WTC11 (cell line): ENCODE measurements around the gene CCL8. TPM values are rescaled to one million over a fixed set of nuclear protein-coding genes. Genes with fewer than 3 reads are reported as not detected.

Source experiments
- ERG ChIP-seq: fragments of 250-450 bp; sonication (Bioruptor Pico); IDR thresholded peaks from 2 replicates; pipeline ENCODE4 v1.8.0; 2021; ENCODE audit warnings: mild to moderate bottlenecking
- ZNF423 ChIP-seq: fragments of 250-450 bp; sonication (Bioruptor Pico); IDR thresholded peaks from 2 replicates; pipeline ENCODE4 v2.1.2; 2022; ENCODE audit warnings: mild to moderate bottlenecking, moderate library complexity
- ZNF425 ChIP-seq: fragments of 250-450 bp; sonication (Bioruptor Pico); conservative IDR thresholded peaks from 2 replicates; pipeline ENCODE4 v1.9.0; 2021; ENCODE audit warnings: mild to moderate bottlenecking
- total RNA-seq: library from RNA; stranded (reverse); gene quantifications from 3 replicates; pipeline ENCODE4 v1.2.3, GENCODE V29; 2021

CCL8 gene
- total RNA-seq, 1 experiment from 2014 or later = not detected

- TF ChIP-seq ERG (no peak), ZNF423 (CRISPR knock-in tag) (no peak), ZNF425 (CRISPR knock-in tag) (no peak)
Observed at GRCh38 chr17:34370997-34371395, 51.8 kb downstream of the CCL8 start (continued).

Other genes with a start within 250 kb of the CCL8 start
- gene CCL2, start 64.2 kb upstream of the CCL8 start, total RNA-seq = 2.5 to 5.3 TPM (median 2.7 TPM) in 3 replicates
- not detected in 3 replicates for gene CCL7, start 49.2 kb upstream of the CCL8 start, total RNA-seq
- gene CCL11, start 33.7 kb upstream of the CCL8 start, total RNA-seq = not detected in 3 replicates
- gene CCL13, start 37.0 kb downstream of the CCL8 start, total RNA-seq = not detected in 3 replicates
- gene CCL1, start 43.8 kb downstream of the CCL8 start, total RNA-seq = not detected in 3 replicates